Dedifferentiated amniotic fluid mesenchymal stem cell (primary cell): ENCODE data around the gene PTPN3.

Source experiments
- DNase-seq: peaks from one replicate; pipeline ENCODE4 v3.0.0-alpha.2; 2016; ENCODE audit errors: extremely low spot score

The PTPN3 gene

DNA sequence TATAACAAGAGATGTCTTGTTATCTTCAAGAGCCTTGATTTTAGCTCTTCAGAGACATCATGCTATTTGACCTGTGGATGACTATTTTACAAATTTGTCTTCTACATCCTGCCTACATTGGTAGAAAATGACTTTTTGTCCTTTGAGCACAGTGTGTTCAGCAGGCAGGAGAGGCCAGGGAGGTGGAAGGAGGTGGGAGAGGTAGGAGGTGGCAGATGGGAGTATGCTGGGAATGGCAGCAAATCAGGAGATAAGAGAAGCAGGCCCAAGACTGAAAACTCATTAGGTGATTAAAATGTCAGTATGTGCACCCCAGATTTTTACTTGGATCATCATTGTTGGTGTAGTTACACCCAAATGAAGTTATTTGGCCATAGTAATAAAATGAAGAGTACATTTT is 44.1 kb downstream of the PTPN3 start:
- no peak for DNase-seq

DNA sequence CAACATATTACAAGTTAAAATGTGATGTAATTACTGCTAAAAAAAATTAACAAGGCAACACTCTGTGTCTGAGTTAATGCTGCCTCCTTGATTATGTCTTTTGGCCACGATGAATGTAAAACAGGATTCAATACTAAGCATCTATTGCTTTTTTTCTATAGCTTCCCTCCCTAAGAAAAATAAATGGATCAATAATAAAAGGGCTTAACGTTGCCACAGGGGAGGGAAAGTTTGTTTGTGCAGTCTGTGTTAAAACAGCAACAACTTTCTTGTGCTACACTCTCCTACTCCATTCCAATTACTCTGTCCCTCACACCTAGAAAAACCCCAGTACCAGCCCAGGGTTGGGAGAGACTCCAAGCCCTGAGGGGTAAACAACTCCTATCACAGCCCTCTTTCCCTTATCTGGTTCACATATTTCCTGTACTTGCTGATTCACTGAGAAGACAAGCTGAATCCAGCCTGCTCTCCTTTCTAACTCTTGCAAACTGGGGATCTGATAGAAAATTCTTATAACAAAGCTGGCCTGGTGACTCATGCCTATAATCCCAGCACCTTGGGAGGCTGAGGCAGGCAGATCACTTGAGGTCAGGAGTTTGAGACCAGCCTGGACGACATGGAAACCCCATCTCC is 44.8 kb downstream of the PTPN3 start:
- peak; percentile 48 for DNase-seq

DNA sequence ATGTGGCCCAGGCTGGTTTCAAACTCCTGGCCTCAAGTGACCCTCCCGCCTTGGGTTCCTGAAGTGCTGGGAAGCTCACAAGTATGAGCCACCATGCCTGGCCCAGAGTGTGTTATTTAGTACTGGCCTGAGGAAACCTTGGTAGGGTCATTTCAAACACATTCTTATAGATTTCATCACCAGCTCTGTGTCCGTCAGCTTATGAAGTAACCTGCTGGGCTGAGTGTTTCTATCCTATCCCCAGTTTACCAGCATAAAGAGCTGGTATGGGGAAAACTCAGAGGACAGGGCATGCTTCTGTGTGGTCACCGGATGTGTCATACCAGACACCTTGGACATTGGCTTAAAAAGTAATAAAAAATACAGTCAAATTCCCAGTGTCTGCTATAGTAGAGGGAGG is 45.3 kb downstream of the PTPN3 start:
- DNase-seq, result peak; percentile 53

DNA sequence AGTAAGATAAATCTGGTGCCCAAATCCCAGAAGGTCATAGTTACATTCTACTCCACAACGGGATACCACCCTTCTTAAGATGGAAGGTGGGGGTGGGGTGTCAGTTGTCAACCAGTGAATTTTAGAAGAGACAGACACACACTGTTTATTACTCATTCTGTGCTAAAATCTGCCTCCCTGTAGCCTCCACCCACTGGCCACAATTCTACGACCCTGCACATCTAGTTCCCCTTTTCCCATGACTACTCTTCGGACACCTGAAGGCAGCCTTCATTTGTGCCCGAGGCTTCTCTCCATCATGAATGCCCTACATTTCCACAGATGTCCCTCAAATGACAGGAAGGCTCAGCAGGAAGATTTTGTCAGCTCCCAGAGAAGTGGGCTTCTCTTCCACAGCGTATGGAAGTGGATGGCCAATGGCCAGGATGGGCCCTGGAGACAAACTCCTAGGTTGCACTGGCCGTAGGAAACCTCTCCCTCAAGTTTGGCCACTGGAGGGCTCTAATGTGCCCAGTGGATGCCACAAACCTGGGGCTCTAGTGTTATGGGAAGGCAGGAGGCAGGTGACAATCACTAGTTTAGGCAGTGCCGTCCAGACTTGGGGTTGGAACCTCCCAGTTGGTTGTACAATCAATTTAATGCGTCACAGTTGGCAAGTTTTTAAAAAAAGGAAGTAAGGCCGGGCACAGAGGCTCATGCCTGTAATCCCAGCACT is 46.6 kb downstream of the PTPN3 start:
- no peak for DNase-seq

DNA sequence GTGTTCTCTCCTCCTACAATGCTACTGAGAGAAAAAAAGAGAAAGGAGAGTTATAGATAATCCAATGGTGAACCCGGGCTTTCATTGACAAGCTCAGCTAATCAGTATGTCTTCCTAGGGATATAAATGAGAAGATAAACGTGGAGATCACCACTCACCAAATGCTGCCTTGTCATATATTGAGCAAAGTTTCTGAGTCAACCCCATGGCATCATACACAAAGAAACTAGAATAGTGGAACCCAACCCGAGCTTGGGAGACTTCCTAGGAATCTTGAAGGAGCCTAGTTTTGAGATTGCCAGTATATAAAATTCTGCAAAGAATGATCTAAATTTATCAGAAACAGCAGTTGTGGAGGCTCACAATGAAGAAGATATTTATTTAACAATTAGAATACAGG is 47.8 kb downstream of the PTPN3 start:
- DNase-seq, result no peak

- no peak for DNase-seq
Observed at GRCh38 chr9:109449036-109449798, 48.9 kb downstream of the PTPN3 start.

GRCh38 chr9:109448223-109448622 is 49.9 kb downstream of the PTPN3 start:
- DNase-seq, result no peak

DNA sequence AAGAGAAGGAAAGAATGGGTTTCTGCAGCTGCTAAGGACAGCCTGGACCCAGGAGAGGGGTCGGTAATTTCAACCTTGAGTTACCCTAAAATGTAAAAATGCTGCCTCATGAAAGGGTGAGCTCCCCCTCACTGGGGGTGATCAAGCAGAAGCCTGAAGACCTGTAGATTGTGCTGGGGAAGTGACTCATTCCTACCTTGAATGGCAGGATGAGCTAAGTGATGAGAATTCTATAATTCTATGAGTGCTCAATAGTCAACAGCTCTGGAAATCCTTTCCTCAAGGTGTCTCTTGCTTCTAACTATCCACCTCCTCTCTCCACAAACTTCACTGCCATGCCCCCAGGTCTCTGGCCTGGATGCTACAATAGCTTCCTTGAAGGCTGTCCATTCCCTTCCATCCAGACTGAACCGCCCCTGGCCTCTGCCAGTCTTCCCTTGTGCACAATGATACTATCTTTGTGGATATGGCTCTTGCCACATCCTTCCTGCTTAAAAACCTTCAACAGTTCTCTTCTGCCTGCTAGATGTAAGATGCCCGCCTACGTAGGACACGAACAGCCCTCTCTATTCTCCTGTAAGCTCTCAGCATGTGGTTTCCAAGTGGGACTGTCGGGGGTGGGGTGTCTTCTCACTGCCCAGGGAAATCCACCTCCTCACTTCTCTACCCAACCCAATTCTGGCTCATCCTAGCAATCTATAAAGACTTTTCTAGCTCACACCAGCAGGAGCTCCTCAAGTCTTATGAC is 50.6 kb downstream of the PTPN3 start:
- DNase-seq, result no peak

GRCh38 chr9:109444771-109445320 is 53.3 kb downstream of the PTPN3 start:
- DNase-seq, result no peak

DNA sequence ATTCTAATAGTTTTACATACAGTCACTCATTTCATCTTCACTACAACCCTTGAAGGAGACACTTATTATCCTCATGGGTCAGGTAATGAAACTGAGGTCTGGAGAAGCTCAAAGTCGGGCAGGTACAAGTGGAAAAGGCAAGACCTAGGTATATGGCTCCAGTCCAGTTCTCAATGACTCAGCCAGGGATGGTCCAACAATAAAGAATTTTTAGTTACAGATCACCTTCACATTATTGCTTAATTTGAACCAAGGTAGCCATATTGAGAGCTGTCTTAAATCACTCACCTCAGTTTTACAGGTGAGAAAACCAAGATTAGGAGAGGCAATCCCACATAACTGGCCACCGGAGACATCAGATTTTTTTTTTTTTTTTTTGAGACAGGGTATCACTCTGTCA is 55.4 kb downstream of the PTPN3 start:
- DNase-seq, result no peak

GRCh38 chr9:109441296-109441695 is 56.8 kb downstream of the PTPN3 start:
- DNase-seq, result no peak

DNA sequence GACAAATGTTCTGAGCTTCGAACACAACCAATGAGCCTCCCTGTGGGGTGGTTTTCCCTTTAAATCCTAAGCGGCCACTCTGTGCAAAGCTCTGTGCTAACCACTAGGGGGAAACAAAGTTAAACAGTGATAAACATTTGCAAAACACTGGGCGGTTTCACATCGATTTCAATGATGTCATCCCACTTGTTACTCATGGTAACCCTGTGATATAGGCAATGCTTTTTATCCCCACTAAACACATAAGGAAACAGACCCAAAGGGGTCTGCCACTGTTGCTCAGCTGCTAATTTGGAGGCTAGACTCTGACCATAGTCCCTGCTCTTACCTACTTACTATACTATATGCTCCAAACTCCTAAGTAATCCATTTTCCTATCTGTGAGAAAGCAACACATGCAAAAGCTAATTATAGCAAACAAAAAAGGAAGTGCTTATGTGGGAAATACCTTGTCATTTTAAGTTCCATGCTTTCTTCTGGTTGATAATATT is 57.3 kb downstream of the PTPN3 start:
- peak; percentile 93 for DNase-seq

GRCh38 chr9:109440117-109440515 is 58.0 kb downstream of the PTPN3 start:
- DNase-seq, result no peak

DNA sequence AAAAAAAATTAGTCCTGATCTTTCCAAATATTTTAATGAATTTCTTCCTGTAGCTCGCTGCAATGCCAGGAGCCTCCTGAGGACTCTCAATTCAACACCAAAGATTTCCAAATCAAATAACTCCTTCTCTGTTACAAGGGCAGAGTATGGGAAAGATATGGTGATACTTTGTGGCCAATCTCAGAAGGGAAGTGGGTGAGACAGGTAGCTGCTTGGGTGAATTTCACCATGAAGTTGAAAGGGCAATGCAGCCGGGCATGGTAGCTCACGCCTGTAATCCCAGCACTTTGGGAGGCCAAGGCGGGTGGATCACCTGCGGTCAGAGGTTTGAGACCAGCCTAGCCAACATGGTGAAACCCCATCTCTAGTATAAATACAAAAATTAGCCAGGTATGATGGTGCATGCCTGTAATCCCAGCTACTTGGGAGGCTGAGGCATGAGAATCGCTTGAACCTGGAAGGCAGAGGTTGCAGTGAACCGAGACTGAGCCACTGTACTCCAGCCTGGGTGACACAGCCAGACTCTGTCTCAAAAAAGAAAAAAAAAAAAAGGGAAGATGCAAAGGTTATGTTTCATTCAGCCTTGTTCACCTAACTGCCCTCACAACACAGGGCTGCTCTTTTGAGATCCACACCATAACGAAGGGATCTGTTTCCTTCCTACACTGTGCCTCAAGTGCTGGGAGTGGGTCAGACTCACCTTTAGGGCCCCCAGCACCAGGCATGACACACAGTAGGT is 58.6 kb downstream of the PTPN3 start:
- DNase-seq, result no peak

GRCh38 chr9:109437286-109437685 is 60.8 kb downstream of the PTPN3 start:
- no peak for DNase-seq

DNA sequence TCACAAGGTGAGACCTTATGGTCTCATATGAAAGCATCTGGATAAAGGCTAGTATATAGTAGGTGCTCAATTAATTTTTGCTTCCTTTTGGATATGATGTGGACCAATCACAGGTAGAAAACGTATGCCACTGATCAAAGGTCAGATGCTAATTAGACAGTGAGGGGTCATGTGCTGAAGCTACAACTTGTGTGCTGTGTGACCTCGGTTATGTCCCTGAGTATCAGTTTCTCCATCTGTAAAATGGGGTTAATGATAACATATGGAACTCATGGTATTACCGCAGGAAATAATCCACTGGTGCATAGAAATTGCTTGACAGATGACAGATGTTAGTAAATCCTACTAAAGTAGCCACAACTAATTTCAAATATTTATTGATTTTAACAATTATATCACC is 62.0 kb downstream of the PTPN3 start:
- DNase-seq, result no peak

GRCh38 chr9:109433476-109433875 is 64.6 kb downstream of the PTPN3 start:
- no peak for DNase-seq

DNA sequence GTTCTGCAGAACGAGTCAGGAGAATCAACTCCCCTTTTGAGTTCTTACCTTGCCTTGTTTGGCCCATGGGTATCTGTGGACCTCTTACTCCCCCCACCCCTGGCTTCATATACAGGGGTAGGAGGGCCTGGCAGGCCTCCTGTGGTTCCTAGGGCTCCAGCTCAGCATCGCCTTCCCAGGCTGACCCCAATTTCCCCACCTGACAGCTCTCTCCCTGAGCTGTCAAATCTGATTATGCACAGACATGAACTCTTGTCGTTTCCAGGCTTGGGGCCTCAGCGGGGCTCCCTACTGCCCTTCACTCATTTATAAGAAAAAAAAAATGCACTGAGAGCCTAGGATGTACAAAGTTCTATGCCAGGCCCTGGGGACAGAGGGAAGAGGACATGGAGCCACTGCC is 67.9 kb downstream of the PTPN3 start:
- no peak for DNase-seq

DNA sequence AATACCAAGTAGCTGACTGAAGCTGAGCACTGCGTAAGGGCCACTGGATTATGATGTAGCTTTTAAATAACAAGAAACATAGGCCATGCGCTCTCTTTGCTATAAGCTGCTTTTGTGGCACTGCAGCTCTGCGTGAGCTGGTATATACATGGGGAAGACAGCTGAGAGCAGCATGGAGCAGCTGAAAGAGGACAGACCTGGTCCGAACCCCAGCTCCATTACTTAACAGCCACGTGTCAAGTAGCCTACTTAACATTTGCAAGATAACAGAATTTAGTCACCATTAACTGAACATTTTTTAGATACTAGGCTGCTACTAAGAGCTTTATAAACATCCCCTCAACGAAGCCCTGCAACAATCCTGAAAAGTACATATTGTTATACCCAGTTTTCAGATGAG is 69.3 kb downstream of the PTPN3 start:
- no peak for DNase-seq

- DNase-seq, result no peak
Observed at GRCh38 chr9:109427886-109428285, 70.2 kb downstream of the PTPN3 start.
